ENCODE results near the gene RPRD1B.

RPRD1B gene

DNA sequence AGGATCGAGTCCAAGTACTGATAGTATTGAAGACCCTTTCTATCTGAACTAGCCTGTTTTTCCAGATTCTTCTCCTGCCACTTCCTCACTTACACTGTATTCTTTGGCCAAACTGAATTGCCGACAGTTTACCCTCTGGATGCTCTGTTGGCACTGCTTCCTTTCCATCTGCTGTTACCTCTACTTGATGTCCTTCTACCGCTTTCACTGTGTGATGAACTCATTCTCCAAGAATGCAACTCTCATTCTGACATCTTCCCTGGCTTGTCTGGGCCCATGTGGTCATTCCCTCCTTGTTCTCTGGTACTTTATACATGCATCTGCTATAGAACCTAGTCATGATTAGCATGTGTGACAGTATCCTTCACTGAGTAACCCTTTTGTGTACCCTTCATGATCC is 16.3 kb downstream of the RPRD1B start:
- no peaks in the 10 kb centered on the region for H3K9me3 Mint-ChIP-seq
- peak; percentile 65 for ATAC-seq
- H3K27me3 Mint-ChIP-seq = no peaks in the 10 kb centered on the region
- peaks cover 49% of the 10 kb centered on the region for H3K4me1 Mint-ChIP-seq
- no peak overlapping the region for H3K27ac Mint-ChIP-seq
- DNase-seq = no peak
- no peak overlapping the region for H3K4me3 Mint-ChIP-seq

DNA sequence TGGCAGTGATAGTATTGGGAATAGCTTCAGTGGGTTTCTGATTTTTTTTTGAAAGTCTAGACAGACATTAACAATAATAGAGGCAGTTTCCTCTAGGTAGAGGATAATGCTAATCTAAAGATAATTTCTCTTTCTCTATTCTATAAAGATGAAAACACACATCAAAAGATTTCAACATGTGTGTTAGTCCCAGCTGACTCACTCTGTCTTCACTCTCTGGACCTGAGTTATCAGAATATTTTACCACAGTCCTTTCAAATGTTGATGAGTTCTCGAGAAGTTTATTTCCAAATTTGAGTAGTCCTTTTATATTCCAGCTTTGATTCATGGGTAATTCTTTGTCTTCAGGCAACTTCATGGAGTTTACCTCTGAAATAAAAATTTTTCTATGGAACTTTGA is 17.1 kb downstream of the RPRD1B start:
- H3K27me3 Mint-ChIP-seq = no peaks in the 10 kb centered on the region
- no peaks in the 10 kb centered on the region for H3K9me3 Mint-ChIP-seq
- H3K27ac Mint-ChIP-seq = no peak overlapping the region
- peak overlapping the region in 1 of 2 donors; percentile 53 for H3K4me3 Mint-ChIP-seq
- ATAC-seq = peak; percentile 73
- DNase-seq = no peak
- H3K4me1 Mint-ChIP-seq = peaks cover 43% of the 10 kb centered on the region

DNA sequence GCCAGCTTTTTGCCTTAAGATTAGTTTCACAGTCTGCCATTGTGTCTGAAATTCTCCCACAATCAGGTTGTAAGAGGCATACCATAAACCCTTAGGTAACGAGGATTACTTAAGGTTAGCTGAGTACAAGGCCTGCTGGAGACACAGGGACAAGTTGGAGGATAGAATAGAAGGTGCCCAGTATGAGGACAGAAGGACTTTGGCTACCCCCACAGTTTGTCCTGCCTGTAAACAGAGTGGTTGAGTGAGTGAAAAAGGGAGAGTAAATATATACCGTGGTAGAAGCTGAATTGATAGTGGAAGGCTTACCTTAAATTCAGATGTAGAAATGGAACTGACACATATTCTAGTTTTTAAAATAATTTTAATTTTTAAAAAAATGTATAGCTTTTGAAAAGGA is 19.3 kb downstream of the RPRD1B start:
- Mint-ChIP-seq H3K4me3 (no peak overlapping the region), H3K9me3 (no peaks in the 10 kb centered on the region), H3K4me1 (peaks cover 38% of the 10 kb centered on the region), H3K27me3 (no peaks in the 10 kb centered on the region), H3K27ac (no peak overlapping the region)
- no peak for ATAC-seq
- no peak for DNase-seq

DNA sequence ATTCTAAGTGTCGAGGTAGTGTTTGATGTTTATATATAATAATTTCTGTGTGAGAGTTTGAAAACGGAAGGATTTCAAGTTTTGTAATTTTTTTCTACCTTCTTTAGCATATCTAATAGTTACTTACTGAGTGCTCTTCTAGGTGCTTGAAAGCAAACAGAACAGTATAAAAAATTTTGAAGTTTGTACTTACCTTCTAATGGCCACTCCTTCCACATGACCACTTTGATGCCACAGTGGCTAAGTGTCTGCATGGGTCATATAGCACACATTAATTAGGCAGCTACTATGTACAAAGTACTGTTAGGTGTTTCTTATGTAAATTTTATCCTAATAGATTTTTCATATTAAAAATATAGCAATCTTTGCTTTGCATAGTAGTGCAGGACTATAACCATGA is 21.1 kb downstream of the RPRD1B start:
- no peak for DNase-seq
- no peak overlapping the region for H3K27ac Mint-ChIP-seq

DNA sequence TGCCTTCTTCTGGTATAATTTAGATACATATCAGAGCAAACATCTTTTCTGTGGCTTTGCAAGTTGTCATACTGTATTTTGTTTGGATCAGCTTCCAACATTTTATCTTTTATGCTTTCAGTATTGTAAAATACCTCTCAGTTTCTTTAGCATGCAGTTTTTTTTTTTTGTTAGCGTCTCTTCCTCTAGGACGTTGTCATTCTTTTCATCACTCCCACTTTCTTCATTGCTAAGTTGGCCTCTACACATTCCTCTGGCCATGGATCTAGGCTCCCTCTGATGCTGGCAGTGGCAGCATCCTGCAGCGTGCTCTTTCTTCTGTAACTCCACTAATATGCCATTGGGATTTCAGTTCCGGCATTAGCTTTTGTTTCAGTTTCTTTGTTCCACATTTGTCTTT is 21.7 kb downstream of the RPRD1B start:
- peaks cover 29% of the 10 kb centered on the region for H3K4me1 Mint-ChIP-seq
- no peak overlapping the region for H3K4me3 Mint-ChIP-seq
- H3K27ac Mint-ChIP-seq = no peak overlapping the region
- no peak for ATAC-seq
- H3K27me3 Mint-ChIP-seq = no peaks in the 10 kb centered on the region
- no peaks in the 10 kb centered on the region for H3K9me3 Mint-ChIP-seq
- DNase-seq = no peak

More for the DNA sequence above, 21.1 kb downstream of the RPRD1B start:
- Mint-ChIP-seq H3K4me3 (no peak overlapping the region), H3K9me3 (no peaks in the 10 kb centered on the region), H3K4me1 (peaks cover 36% of the 10 kb centered on the region), H3K27me3 (no peaks in the 10 kb centered on the region)
- ATAC-seq = no peak

DNA sequence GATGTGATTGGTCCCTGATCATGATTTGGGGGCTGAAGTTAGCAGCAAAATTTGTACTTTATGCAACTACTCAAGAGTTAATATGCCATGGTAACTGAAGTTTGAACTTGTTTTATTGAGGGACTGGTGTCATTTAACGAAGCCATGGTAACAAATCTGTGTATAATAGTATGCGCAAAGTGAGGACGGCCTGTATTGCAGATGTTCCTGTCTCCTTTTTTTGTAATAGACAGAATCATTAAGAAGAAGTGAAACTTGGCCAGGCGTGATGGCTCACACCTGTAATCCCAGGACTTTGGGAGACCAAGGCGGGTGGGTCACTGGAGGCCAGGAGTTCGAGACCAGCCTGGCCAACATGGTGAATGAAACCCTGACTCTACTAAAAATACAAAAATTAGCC is 22.3 kb downstream of the RPRD1B start:
- H3K4me3 Mint-ChIP-seq = no peak overlapping the region
- ATAC-seq = no peak
- H3K9me3 Mint-ChIP-seq = no peaks in the 10 kb centered on the region
- DNase-seq = no peak
- no peaks in the 10 kb centered on the region for H3K27me3 Mint-ChIP-seq
- peaks cover 29% of the 10 kb centered on the region for H3K4me1 Mint-ChIP-seq
- peak overlapping the region in 1 of 2 donors; percentile 38 for H3K27ac Mint-ChIP-seq

DNA sequence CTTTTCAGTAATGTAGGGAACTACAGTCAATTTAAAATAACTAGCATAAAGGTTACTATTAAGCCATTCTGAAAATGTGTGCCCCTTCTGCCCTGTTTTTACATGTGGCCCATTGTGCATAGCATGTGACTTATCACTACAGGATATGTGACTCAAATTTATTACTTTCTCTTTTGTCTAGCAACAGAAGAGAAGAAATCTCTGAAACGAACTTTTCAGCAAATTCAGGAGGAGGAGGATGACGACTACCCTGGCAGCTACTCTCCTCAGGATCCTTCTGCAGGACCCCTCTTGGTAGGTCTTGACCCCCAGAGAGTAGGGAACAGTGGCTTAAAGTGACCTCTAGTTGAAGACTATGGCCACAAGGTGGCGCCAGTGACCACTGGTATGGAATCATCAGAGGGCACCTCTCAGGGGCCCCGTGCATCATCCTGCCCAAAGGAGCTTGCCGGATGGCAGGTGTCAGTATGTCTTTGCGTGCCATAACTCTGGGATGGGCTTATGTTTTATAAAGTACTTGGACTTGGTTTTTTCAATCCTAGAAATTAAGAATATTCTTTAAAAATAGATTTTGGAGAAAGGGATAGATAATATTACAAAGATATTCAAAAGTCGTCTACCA is 23.9 kb downstream of the RPRD1B start:
- H3K9me3 Mint-ChIP-seq = no peaks in the 10 kb centered on the region
- peak; percentile 89 for ATAC-seq
- DNase-seq = peak; percentile 65 to 66
- peaks cover 28% of the 10 kb centered on the region for H3K4me1 Mint-ChIP-seq
- H3K27ac Mint-ChIP-seq = peak overlapping the region in 1 of 2 donors; percentile 30
- peak overlapping the region in 1 of 2 donors; percentile 16 for H3K4me3 Mint-ChIP-seq
- H3K27me3 Mint-ChIP-seq = no peaks in the 10 kb centered on the region

DNA sequence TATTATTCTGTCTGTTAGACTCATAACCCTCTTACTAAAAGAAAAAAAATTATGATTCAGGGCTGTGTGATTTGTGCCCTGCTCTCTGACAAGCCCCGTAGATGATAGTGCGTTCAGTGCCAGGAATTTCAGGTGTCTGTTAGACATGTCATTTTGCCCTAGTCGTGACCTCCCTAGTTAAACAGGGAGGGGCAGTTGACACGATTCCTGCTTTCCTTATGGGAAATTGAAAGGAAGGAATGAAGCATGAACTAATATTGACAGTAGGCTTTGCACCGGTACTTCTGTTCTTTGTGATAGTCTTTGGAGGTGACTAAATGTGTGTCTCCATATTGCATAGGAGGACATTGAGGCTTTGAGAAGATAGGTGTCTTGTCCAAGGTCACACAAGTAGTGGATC is 26.3 kb downstream of the RPRD1B start:
- Mint-ChIP-seq H3K4me1 (peaks cover 14% of the 10 kb centered on the region), H3K27ac (no peak overlapping the region), H3K9me3 (no peaks in the 10 kb centered on the region), H3K27me3 (no peaks in the 10 kb centered on the region), H3K4me3 (no peak overlapping the region)
- ATAC-seq (no peak), DNase-seq (no peak)

DNA sequence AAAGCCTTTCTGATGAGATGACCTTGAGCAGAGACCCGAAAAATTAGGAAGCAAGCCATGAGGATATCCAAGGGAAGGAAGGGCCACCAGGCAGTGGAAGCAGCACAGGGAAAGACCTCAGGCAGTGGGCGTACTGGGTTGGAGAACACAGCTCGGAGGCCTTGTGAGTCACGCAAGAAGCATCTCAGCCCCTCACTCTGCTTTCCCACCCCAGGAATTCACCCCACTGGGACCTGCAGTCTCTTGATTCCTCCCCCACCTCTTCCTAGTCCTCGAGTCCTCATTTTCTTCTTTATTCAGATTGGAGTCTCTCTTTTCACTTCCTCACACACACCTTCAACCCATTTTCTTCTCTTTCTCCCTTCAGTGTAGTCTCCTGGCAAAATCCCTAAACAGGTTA is 27.0 kb downstream of the RPRD1B start:
- Mint-ChIP-seq H3K9me3 (no peaks in the 10 kb centered on the region), H3K27me3 (no peaks in the 10 kb centered on the region), H3K4me1 (peaks cover 14% of the 10 kb centered on the region), H3K4me3 (no peak overlapping the region), H3K27ac (peak overlapping the region in 1 of 2 donors; percentile 29)
- DNase-seq (no peak), ATAC-seq (no peak)

DNA sequence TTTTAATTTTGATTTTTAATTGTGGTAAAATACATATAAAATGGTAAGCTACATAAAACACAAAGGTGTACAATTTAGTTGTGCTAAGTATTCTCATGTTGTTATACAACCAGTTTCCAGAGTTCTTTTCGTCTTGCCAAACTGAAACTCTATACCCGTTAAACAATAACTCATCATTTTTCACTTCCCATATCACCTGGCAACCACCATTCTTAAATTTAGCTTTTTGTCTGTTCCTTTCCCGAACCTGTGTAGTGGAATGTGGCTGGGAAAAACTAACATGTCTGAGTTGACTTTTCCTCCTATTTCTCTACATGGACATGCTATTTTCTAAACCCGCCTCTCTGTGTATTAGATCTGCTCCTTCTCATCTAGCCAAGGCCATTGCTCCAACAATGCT is 27.6 kb downstream of the RPRD1B start:
- H3K27ac Mint-ChIP-seq = no peak overlapping the region
- ATAC-seq (no peak), DNase-seq (no peak)
- no peaks in the 10 kb centered on the region for H3K9me3 Mint-ChIP-seq
- no peak overlapping the region for H3K4me3 Mint-ChIP-seq
- peaks cover 14% of the 10 kb centered on the region for H3K4me1 Mint-ChIP-seq
- no peaks in the 10 kb centered on the region for H3K27me3 Mint-ChIP-seq

DNA sequence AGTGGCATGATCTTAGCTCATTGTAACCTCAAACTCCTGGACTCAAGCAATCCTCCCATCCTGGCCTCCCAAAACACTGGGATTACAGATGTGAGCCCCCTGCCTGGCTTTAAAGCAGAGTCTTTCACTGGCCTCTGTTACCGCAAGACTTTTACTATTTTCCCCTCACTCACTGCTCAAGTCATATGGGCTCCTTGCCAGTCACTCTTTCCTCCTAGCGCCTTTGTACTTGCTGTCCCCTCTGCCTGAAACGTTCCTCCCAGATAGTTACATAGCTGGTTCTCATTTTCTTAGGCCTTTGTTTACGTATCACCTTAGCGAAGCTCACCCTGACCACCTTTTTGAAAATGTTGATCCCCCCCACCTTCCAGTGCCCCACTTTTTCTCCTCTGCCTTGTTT is 29.3 kb downstream of the RPRD1B start:
- Mint-ChIP-seq H3K4me3 (no peak overlapping the region), H3K27me3 (no peaks in the 10 kb centered on the region), H3K27ac (no peak overlapping the region), H3K9me3 (no peaks in the 10 kb centered on the region), H3K4me1 (peaks cover 6% of the 10 kb centered on the region)
- no peak for DNase-seq
- ATAC-seq = no peak

DNA sequence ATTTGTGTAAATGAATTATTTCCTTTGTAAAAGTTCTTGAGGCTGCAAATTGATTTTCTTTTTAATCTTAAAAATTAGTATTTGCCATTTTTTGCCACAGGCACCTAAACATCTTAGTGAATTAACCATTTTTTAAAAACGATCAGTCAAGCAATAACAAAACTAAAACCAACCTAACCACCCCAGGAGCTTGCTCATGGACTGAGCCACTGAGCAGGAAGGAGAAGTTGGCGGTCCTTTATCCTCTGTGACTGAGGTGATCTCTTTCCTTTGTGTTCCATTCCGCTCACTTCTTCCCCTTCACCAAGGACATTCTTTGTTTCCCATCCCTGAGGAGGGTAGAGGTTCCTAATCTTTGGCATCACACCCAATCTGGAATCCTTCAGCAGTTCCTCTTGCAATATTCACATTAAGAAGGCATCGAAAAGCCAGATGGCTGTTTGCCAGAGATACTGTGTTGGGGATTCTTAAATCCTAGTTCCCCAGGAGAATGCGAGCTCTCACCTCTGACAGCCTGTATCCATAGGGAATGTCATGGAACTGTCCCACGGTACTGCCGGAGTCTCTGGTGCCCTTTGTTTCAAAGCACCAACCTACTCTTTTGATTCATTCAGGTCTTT is 30.5 kb downstream of the RPRD1B start:
- ATAC-seq = no peak
- no peaks in the 10 kb centered on the region for H3K27me3 Mint-ChIP-seq
- no peaks in the 10 kb centered on the region for H3K9me3 Mint-ChIP-seq
- DNase-seq = no peak
- H3K4me3 Mint-ChIP-seq = no peak overlapping the region
- H3K4me1 Mint-ChIP-seq = peaks cover 6% of the 10 kb centered on the region
- no peak overlapping the region for H3K27ac Mint-ChIP-seq

DNA sequence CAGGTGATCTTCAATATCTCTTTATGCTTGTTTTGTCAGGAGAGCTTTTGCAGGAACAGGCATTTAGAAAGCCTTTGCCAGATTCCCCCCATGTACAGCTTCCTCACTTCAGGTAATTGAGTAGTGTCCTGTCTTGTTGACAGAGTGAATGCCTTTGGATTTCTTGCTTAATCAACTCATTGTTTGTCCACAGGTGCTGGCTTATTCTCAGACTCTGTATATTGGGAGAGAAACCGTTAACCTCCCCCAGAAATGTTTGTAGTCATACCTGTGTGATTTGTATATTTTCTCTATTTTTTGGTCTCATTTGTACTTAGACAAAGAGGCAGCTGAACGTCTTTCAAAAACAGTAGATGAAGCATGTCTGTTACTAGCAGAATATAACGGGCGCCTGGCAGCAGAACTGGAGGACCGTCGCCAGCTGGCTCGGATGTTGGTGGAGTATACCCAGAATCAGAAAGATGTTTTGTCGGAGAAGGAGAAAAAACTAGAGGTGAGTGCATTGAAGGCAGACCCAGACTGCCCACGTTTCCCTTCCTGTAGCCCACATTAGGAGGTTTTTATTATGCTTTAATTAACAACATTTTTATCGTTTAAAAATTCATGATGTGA is 32.3 kb downstream of the RPRD1B start:
- H3K27ac Mint-ChIP-seq = no peak overlapping the region
- ATAC-seq (no peak), DNase-seq (no peak)
- H3K4me1 Mint-ChIP-seq = peaks cover under 1% of the 10 kb centered on the region
- no peaks in the 10 kb centered on the region for H3K9me3 Mint-ChIP-seq
- no peaks in the 10 kb centered on the region for H3K27me3 Mint-ChIP-seq
- H3K4me3 Mint-ChIP-seq = no peak overlapping the region

DNA sequence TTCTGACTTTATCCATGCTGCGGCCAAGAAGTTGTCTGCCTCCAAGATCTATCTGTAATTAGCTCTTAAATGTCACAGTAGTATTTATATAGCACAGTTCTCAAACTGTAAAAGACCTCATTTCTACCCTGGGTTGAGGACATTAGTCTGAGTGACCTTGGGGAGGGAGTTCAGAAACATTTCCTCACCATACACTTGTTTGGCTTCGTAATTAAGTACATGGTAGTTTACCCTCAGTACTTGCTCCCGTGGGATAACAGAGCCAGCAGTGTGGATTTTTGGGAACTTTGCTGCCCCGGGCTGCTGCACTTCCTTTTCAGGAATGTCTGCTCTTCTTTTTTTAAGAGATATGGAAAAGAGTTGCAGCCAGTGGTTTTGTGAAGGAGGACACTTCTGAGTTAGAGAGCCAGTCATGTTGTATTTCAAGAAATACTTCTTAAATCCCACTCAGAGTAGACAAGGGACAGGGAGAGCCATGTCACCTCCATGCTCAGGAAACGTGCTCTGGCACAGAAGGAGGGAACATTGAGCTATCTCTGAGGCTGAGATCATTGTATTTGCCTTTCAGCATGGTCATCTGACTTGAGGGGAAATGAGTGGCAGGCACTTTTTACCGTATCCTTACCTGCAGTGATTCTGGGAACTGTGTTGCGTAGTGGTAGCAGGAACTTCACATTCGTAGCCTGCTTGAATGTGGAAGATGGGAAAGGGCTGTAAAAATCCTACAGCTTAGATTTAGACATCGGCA is 33.6 kb downstream of the RPRD1B start:
- H3K9me3 Mint-ChIP-seq = no peaks in the 10 kb centered on the region
- no peaks in the 10 kb centered on the region for H3K27me3 Mint-ChIP-seq
- ATAC-seq = no peak
- H3K27ac Mint-ChIP-seq = peak overlapping the region in 1 of 2 donors; percentile 62
- no peaks in the 10 kb centered on the region for H3K4me1 Mint-ChIP-seq
- H3K4me3 Mint-ChIP-seq = no peak overlapping the region
- DNase-seq = no peak

DNA sequence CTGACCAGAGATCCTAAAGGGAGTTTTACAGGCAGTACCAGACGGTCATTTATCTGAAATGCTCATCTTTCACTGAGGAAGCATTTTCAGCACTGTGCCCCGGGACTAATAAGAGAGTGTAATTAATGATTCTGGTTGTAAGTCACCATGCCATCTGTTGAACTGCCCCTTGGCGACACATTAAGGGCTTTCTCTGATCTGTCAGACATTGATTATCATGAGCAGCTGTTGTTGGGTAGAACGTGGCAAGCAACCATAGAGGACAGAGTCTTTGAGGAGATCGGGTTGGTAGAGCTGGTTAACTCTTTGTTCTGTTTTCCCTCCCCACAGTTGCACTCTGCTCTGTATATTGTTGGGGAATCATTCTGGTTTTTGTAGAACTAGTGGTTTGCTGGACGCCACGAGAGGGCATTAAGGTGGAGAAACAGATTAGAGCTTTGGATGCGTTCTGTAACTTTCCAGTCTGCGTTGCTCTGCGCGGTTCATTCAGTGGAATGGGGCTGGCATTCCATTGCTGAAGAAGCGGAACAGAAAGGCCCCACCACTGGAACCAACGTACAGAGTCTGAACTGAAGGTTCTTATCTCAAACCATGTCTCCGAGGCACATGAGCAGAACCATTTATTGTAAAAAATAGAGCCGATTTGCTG is 34.3 kb downstream of the RPRD1B start:
- no peaks in the 10 kb centered on the region for H3K4me1 Mint-ChIP-seq
- no peaks in the 10 kb centered on the region for H3K27me3 Mint-ChIP-seq
- H3K4me3 Mint-ChIP-seq = no peak overlapping the region
- H3K27ac Mint-ChIP-seq = no peak overlapping the region
- DNase-seq (no peak), ATAC-seq (no peak)
- no peaks in the 10 kb centered on the region for H3K9me3 Mint-ChIP-seq

DNA sequence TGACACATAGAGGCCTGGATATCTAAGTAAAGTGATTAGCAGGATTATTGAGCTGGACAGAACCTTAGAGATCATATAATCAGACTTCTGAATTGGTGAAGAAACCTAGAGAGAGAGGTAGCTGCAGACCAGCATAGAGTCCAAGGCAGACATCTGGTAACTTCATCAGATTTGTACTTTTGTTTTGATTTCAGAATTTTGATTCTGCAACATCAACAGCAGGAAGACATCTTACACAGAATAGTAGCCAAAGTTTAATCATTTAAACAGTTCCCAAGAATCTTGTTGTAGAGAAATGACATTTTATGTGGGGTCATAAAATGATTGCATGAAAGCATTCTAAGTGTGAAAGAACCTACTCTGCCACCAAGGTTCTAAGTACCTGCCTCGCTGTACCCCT is 39.4 kb downstream of the RPRD1B start:
- H3K27ac Mint-ChIP-seq = no peak overlapping the region
- no peak overlapping the region for H3K4me3 Mint-ChIP-seq

More for the DNA sequence above, 39.4 kb downstream of the RPRD1B start:
- Mint-ChIP-seq H3K4me1 (peaks cover 16% of the 10 kb centered on the region), H3K9me3 (no peaks in the 10 kb centered on the region), H3K27me3 (no peaks in the 10 kb centered on the region)
- no peak for ATAC-seq
- no peak for DNase-seq
